Amygdala (tissue), 56 donors: ENCODE measurements around the gene CTNNBL1.

Source experiments
- DNase-seq, 56 donors: peaks; one replicate each; lab custom pipeline; 2025; lab: John Stamatoyannopoulos, UW

The CTNNBL1 gene

DNA sequence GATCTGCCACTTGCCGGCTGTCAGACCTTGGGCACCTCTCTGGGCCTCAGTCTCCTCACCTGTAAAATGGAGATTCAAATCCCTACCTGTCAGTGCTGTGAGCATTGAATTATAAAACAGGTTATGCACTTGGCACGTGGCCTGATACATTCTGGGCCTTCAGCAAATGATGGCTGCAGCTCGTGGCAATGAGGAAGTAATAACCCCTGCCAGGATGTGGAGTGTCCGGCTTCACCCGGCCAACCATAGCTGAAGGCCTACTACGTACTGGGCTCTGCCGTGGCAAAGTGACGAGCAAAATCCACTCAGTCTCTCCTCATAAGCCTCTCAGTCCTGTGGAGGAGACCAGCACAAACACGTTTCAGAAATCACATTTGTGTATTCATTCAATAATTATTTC lies 198.2 kb downstream of the CTNNBL1 start:
- no peak for DNase-seq

DNA sequence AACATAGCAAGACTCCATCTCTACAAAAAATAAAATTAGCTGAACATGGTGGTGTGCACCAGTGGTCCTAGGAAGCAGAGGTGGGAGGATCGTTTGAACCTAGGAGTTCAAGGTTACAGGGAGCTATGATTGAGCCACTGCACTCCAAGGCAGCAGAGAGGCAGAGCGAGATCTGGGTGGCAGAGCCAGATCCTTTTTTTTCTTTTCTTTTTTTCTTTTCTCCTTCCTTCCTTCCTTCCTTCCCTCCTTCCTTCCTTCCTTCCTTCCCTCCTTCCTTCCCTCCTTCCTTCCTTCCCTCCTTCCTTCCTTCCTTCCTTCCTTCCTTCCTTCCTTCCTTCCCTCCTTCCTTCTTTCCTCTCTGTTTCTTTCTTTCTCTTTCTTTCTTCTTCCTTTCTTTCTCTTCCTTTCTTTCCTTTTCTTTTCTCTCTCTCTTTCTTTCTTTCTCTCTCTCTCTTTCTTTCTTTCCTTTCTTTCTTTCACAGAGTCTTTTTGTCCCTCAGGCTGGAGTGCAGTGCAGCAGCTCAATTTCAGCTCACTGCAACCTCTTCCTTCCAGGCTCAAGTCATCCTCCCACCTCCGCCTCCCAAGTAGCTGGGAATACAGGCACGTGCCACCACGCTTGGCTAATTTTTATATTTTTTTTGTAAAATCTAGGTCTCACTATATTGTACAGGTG lies 199.9 kb downstream of the CTNNBL1 start:
- no peak for DNase-seq

DNA sequence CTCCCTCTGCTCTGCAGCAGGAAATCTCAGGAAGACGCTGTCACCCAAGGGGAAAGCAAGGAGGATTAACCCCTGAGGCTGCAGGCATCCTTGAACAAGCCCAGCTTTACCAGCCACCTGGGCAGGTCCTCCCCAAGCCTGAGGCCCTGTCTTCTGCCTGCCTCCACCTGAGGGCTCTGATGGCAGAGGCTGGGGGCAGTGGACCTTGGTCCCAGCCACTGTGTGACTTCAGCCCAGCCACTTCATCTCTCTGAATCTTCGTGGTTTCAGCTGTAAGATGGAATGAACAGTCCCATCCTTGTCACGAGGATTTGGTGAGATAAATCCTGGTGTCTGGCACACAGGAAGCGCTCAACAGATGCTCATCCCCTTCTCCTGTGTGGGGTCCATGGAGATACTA lies 200.6 kb downstream of the CTNNBL1 start:
- DNase-seq: no peak

DNA sequence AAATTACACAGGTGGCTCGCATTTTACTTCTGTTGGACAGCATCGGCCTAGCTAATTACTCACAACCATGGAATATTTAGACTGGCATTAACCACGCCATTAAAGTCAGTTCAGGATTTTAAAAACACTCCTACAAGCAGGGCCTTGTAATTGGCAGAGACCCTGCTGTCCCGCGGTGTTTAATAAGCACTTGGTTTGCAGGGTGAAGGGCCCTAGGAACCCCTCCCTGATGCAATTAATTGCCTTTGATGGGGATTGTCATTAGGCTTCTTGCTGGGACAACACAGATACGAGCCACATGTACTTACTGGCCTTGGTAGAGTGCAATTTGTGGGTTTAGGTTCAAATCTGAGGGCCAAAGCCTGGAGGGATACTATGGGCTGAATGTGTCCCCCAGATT lies 201.3 kb downstream of the CTNNBL1 start:
- no peak for DNase-seq

- peak in 6 of 56 donors; percentile 3 to 26 (median 18) for DNase-seq
Observed at GRCh38 chr20:37896932-37897548, 203.2 kb downstream of the CTNNBL1 start.

DNA sequence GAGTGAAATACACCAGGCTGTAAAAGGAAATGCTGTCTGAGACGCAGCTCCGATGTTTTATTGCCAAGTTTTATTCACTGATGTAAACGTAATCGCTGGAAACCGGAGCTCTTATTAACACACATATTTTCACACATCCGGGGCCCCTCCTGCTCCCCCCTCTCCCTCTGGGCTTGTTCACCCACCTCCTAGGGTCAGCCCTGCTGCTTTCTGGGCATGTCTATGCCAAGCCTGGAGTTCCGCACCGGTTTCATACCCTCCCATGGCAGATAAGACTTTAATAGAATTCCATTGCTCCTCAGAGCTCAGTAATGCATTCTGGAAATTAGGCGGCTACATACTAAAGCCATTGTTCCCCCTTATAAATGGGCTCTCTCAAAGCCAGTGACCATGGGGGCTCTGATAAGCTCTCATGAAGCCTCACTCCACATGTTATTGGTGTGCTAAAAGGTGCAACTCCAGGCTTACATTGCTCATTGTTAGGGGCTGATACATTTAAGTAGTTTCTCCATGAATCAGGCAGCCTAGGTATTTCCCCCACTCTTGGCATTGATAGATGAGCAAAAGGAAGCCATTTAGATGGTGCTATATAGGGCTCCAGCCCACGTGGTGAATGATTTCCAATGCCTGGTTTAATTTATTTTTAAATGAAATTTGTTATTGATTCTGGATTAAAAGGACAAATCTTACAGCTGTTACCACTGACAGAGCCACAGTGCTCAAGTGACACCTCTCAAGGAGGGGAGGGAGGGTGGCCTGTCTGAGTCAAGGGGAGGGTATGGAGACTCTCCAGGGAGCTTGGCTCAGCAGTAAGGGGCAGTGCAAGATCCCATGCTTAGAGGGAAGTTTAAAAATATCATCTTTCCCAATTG lies 204.6 kb downstream of the CTNNBL1 start:
- no peak for DNase-seq

DNA sequence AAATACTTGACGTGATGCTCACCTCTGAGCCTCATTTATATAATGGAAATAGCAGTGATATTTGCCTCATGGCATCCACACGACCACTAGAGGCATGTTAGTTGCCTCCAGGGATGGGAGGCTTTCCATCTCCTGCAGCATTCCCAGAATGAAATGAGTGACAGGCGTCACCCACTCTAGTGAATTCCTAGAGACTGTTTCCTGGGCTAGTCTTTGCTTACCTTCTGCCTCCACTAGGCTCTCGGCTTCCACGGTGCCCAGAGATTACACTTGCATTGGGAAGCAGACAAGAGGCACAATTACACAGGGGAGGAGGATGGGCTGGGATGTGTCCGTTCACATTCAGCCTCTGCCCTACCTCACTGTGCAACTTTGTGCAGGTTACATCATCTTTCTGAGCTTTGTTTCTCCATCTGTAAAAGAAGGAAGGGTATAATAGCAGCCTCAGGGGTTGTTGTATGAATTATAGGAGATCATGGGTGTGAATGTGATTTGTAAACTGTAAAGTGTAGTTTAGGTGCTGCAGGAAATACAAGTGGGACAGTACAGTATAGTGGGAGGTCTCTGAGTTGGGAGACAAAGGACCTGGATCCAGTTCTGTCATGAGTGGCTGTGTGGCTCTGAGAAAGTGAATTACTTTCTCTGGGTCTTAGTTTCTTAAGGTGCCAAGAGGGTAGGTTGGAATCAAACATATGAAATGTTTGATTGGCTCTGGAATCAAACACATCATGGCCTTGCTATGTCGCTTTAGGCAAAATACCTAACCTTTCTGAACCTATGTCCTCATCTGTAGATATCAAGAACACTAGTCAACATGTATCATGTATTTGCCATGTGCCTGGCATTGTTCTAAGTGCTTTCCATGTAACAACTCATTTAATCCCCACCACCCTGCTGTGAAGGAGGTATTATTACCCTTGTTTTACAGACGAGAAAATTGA lies 205.5 kb downstream of the CTNNBL1 start:
- no peak for DNase-seq

- no peak for DNase-seq
Observed at GRCh38 chr20:37901240-37901639, 207.4 kb downstream of the CTNNBL1 start.

- peak in 8 of 56 donors; percentile 7 to 22 (median 14) for DNase-seq
Observed at GRCh38 chr20:37901654-37902503, 208.0 kb downstream of the CTNNBL1 start.

- DNase-seq: peak in 21 of 56 donors; percentile 6 to 61 (median 26)
Observed at GRCh38 chr20:37902504-37903313, 208.9 kb downstream of the CTNNBL1 start, which contains the start of gene VSTM2L. TSS of gene VSTM2L (plus strand) at chr20:37903127. CDS start at chr20:37903351, 224 bp downstream.

GRCh38 chr20:37903317-37904007 lies 209.6 kb downstream of the CTNNBL1 start:
- DNase-seq: peak in 2 of 56 donors; percentile 22 to 43

DNA sequence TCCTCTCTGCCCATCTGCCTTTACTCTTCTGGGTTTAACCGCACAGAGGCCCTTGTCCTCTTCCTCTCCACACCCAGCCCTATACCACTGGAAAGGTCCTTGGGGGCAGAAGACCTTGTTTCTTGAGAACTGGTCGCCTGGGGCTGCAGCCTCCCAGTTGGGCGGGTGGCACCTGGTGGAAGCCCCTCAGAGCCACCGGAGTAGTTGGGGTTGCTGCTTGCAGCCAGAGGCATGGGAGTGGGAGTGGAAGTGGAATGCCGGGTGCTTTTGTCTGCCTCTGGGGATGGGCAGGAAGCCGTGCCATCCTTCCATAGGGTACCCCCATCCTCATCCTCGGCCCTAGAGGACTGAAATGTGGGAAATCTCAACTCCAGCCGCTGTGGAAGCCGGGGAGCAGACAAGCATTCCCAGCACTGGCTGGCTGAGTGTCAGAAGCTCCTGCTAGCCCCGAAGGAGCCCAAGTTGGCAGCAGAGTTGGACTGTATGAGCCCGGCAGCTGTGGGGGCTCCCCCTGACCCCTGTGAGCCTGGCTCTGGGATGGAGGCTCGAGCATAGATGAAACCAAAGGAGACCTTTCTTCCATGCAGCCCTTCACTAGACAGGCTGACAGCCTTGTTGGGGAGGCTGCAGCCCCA lies 210.3 kb downstream of the CTNNBL1 start:
- peak in 1 of 56 donors; percentile 13 for DNase-seq

- DNase-seq: no peak
Observed at GRCh38 chr20:37904845-37905373, 211.1 kb downstream of the CTNNBL1 start.

- DNase-seq: no peak
Observed at GRCh38 chr20:37905671-37906613, 212.1 kb downstream of the CTNNBL1 start.

DNA sequence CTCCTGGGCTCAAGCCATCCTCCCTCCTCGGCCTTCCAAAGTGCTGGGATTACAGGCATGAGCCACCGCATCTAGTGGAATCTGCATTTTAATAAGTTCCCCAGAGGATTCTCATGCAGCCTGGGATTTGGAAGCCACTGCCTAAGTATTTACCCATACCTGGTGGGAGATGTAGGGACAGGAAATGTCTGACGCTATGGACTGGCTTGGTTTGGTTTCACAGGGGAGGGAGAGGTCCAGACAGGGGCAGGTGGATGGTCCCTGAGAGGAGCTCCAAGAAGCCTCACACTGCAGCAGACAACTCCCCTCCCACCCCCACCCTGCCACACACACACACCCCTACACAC lies 213.5 kb downstream of the CTNNBL1 start:
- no peak for DNase-seq
